GM06990 (cell line): Measurements from ENCODE around the gene AFG3L2.

Source experiments
- DNase-seq: peaks from one replicate; pipeline ENCODE4 v3.0.0-alpha.2; 2011; ENCODE audit not compliant: insufficient read length; ENCODE audit errors: extremely low read depth
- H3K27me3 ChIP-seq: replicated peaks from 2 replicates; pipeline ENCODE4 v1.6.0; 2011; ENCODE audit warnings: low read length; ENCODE audit not compliant: control insufficient read depth, insufficient read depth
- H3K36me3 ChIP-seq: 2 replicates; pipeline ENCODE4 v1.5.1; 2011; ENCODE audit warnings: low read length; ENCODE audit not compliant: control insufficient read depth, insufficient read depth
- H3K4me3 ChIP-seq: replicated peaks from 2 replicates; pipeline ENCODE4 v1.5.1; 2011; ENCODE audit warnings: low read depth, mild to moderate bottlenecking, control low read depth, low read length
- CTCF ChIP-seq: IDR thresholded peaks from 2 replicates; pipeline ENCODE4 v1.5.1; 2011; ENCODE audit warnings: low read length, control low read depth, mild to moderate bottlenecking, inconsistent platforms; ENCODE audit not compliant: insufficient read depth, poor library complexity, severe bottlenecking

The AFG3L2 gene

GRCh38 chr18:12374401-12374800 is 2.6 kb downstream of the AFG3L2 start:
- no peak for DNase-seq
- H3K36me3 ChIP-seq, result no peaks in the 10 kb centered on the region
- H3K4me3 ChIP-seq, result no peak overlapping the region
- TF ChIP-seq CTCF, result no peak
- H3K27me3 ChIP-seq, result no peaks in the 10 kb centered on the region

- no peak for TF ChIP-seq CTCF
- H3K36me3 ChIP-seq, result peaks cover 4% of the 10 kb centered on the region
- no peak for DNase-seq
- H3K27me3 ChIP-seq, result no peaks in the 10 kb centered on the region
- no peak overlapping the region for H3K4me3 ChIP-seq
Measured at GRCh38 chr18:12373771-12374116, 3.3 kb downstream of the AFG3L2 start.

GRCh38 chr18:12373116-12373770 is 3.8 kb downstream of the AFG3L2 start:
- no peak for TF ChIP-seq CTCF
- DNase-seq, result no peak
- Histone ChIP-seq H3K27me3 (no peaks in the 10 kb centered on the region), H3K4me3 (no peak overlapping the region), H3K36me3 (peaks cover 4% of the 10 kb centered on the region)

- H3K36me3 ChIP-seq, result peaks cover 5% of the 10 kb centered on the region
- H3K27me3 ChIP-seq, result no peaks in the 10 kb centered on the region
- no peak for DNase-seq
- TF ChIP-seq CTCF, result no peak
- no peak overlapping the region for H3K4me3 ChIP-seq
Measured at GRCh38 chr18:12372406-12372805, 4.6 kb downstream of the AFG3L2 start.

- DNase-seq, result no peak
Measured at GRCh38 chr18:12371590-12371989, 5.4 kb downstream of the AFG3L2 start.

More at GRCh38 chr18:12371590-12371989, 5.4 kb downstream of the AFG3L2 start:
- no peak for TF ChIP-seq CTCF
- H3K4me3 ChIP-seq, result no peak overlapping the region
- H3K36me3 ChIP-seq, result peaks cover 10% of the 10 kb centered on the region
- no peaks in the 10 kb centered on the region for H3K27me3 ChIP-seq
